SK-N-SH (cell line): ENCODE results near the gene EXD2. TPM values are rescaled to one million over a fixed set of nuclear protein-coding genes. Genes with fewer than 3 reads are reported as not detected.

Experiments
- CTCF ChIA-PET: fragments of 300-600, 350-600 bp; formaldehyde crosslinking; extraction: SDS; loops from one replicate; lab custom pipeline; 2021; lab: Yijun Ruan, JAX
- POLR2A ChIA-PET: fragments of 350-600 bp; sonication (Branson Sonifier 250); formaldehyde crosslinking; extraction: SDS; loops from one replicate; lab custom pipeline; 2020; ENCODE audit warnings: antibody characterized with exemption, inconsistent platforms; lab: Yijun Ruan, JAX
- DNase-seq: peaks from one replicate; pipeline ENCODE4 v3.0.0; 2012
- H2AFZ ChIP-seq: fragments of 200-600 bp; sonication (generic); 2 replicates; pipeline ENCODE4 v1.8.1; 2016; ENCODE audit warnings: antibody characterized with exemption, mild to moderate bottlenecking, low read depth
- H3F3A ChIP-seq: fragments of 200-600 bp; sonication (generic); replicated peaks from 2 replicates; pipeline ENCODE3; 2016; ENCODE audit warnings: antibody characterized with exemption, mild to moderate bottlenecking; ENCODE audit not compliant: insufficient read depth
- H3K27ac ChIP-seq, 2 experiments: fragments of 200-500 bp in 1 of 2; fragments of 200-600 bp in 1 of 2; sonication (Bioruptor generic) in 1 of 2; sonication (generic), shearing (Covaris generic) in 1 of 2; 2 replicates each; pipeline versions ENCODE4 v1.5.1 to v1.6.1; 2014 to 2016; ENCODE audit warnings: low read depth in 2 of 2, inconsistent platforms in 1 of 2, low read length in 1 of 2, mild to moderate bottlenecking in 1 of 2, mixed read lengths in 1 of 2
- H3K27me3 ChIP-seq: fragments of 200-600 bp; sonication (generic), shearing (Covaris generic); 2 replicates; pipeline ENCODE4 v1.6.1; 2016; ENCODE audit warnings: mixed run types; ENCODE audit not compliant: insufficient read depth
- H3K36me3 ChIP-seq, 2 experiments: fragments of 200-500 bp in 1 of 2; fragments of 200-600 bp in 1 of 2; sonication (Bioruptor generic) in 1 of 2; sonication (generic) in 1 of 2; replicated peaks in 1 of 2; 2 replicates each; pipeline versions ENCODE3 to v1.5.1; 2014 to 2016; ENCODE audit warnings: low read length in 1 of 2, mild to moderate bottlenecking in 1 of 2; ENCODE audit not compliant: insufficient read depth in 2 of 2, control insufficient read depth in 1 of 2
- H3K4me1 ChIP-seq, 2 experiments: fragments of 200-500 bp in 1 of 2; fragments of 200-600 bp in 1 of 2; sonication (Bioruptor generic) in 1 of 2; sonication (generic), shearing (Covaris generic) in 1 of 2; 2 replicates each; pipeline versions ENCODE4 v1.5.1 to v1.6.1; 2014 to 2016; ENCODE audit warnings: low read depth in 1 of 2, low read length in 1 of 2, mixed run types in 1 of 2; ENCODE audit not compliant: insufficient read depth in 2 of 2, control insufficient read depth in 1 of 2
- H3K4me2 ChIP-seq: fragments of 200-600 bp; sonication (generic), shearing (Covaris generic); 2 replicates; pipeline ENCODE4 v1.6.1; 2017; ENCODE audit warnings: mixed run types
- H3K4me3 ChIP-seq, 2 experiments: fragments of 200-500 bp in 1 of 2; fragments of 200-600 bp in 1 of 2; sonication (Bioruptor generic) in 1 of 2; sonication (generic), shearing (Covaris generic) in 1 of 2; 2 replicates each; pipeline versions ENCODE4 v1.5.1 to v1.8.1; 2014 to 2016; ENCODE audit warnings: low read depth in 2 of 2, inconsistent platforms in 1 of 2, low read length in 1 of 2, mild to moderate bottlenecking in 1 of 2, mixed read lengths in 1 of 2, moderate library complexity in 1 of 2
- H3K79me2 ChIP-seq: fragments of 200-600 bp; sonication (generic); 2 replicates; pipeline ENCODE4 v1.8.1; 2017; ENCODE audit warnings: mild to moderate bottlenecking; ENCODE audit not compliant: insufficient read depth
- H3K9ac ChIP-seq: fragments of 200-600 bp; sonication (generic); 2 replicates; pipeline ENCODE4 v1.6.1; 2017; ENCODE audit warnings: mixed run types
- H3K9me2 ChIP-seq: fragments of 200-600 bp; sonication (generic); 2 replicates; pipeline ENCODE4 v1.6.1; 2017; ENCODE audit warnings: mixed run types
- H3K9me3 ChIP-seq: fragments of 200-600 bp; sonication (generic); 2 replicates; pipeline ENCODE4 v1.6.1; 2017; ENCODE audit warnings: mixed run types, mild to moderate bottlenecking, moderate library complexity
- H4K20me1 ChIP-seq: fragments of 200-600 bp; sonication (generic); 2 replicates; pipeline ENCODE4 v1.6.1; 2017; ENCODE audit warnings: mild to moderate bottlenecking, mixed run types; ENCODE audit not compliant: insufficient read depth
- CHD2 ChIP-seq: fragments of 150-350 bp; IDR thresholded peaks from 2 replicates; pipeline ENCODE4 v1.6.1; 2018; ENCODE audit warnings: low read length; ENCODE audit not compliant: partially characterized antibody
- EP300 ChIP-seq, 2 experiments: IDR thresholded peaks; 2 replicates each; pipeline versions ENCODE4 v1.4.0 to v1.6.1; 2012; ENCODE audit warnings: borderline replicate concordance in 1 of 2, low read depth in 1 of 2, low read length in 1 of 2
- EZH2phosphoT487 ChIP-seq: fragments of 200-600 bp; sonication (generic); IDR thresholded peaks from 2 replicates; pipeline ENCODE4 v1.6.1; 2017; ENCODE audit warnings: low read depth, mixed run types, mild to moderate bottlenecking, antibody characterized with exemption, moderate library complexity, borderline replicate concordance
- FOXM1 ChIP-seq: IDR thresholded peaks from 2 replicates; pipeline ENCODE4 v1.4.0; 2012; ENCODE audit warnings: low read depth, mild to moderate bottlenecking
- IRF3 ChIP-seq: fragments of 150-350 bp; IDR thresholded peaks from 2 replicates; pipeline ENCODE4 v1.6.1; 2016; ENCODE audit warnings: mild to moderate bottlenecking, low read depth, low read length
- JUND ChIP-seq: IDR thresholded peaks from 2 replicates; pipeline ENCODE4 v1.4.0; 2012
- MEF2A ChIP-seq: IDR thresholded peaks from 2 replicates; pipeline ENCODE4 v1.4.0; 2012; ENCODE audit warnings: low read depth, borderline replicate concordance
- NFIC ChIP-seq: IDR thresholded peaks from 2 replicates; pipeline ENCODE4 v1.4.0; 2012; ENCODE audit warnings: borderline replicate concordance
- PBX3 ChIP-seq: IDR thresholded peaks from 2 replicates; pipeline ENCODE4; 2012
- POLR2AphosphoS5 ChIP-seq: IDR thresholded peaks from 2 replicates; pipeline ENCODE4 v1.6.1; 2012; ENCODE audit warnings: low read depth, low read length
- RAD21 ChIP-seq: IDR thresholded peaks from 2 replicates; pipeline ENCODE4 v1.6.1; 2012; ENCODE audit warnings: mild to moderate bottlenecking, low read length
- REST ChIP-seq: IDR thresholded peaks from 2 replicates; pipeline ENCODE4 v1.6.1; 2012; ENCODE audit warnings: mild to moderate bottlenecking, low read depth, low read length, moderate library complexity
- SIN3A ChIP-seq: IDR thresholded peaks from 2 replicates; pipeline ENCODE4 v1.6.1; 2012; ENCODE audit warnings: low read depth, mild to moderate bottlenecking, low read length, moderate library complexity, borderline replicate concordance
- SMC3 ChIP-seq: IDR thresholded peaks from 2 replicates; pipeline ENCODE4 v1.6.1; 2012; ENCODE audit warnings: low read depth, low read length, improper control_type of control experiment
- TEAD4 ChIP-seq: IDR thresholded peaks from 2 replicates; pipeline ENCODE4 v1.4.0; 2012; ENCODE audit warnings: mild to moderate bottlenecking, borderline replicate concordance; ENCODE audit not compliant: insufficient read depth
- YY1 ChIP-seq: IDR thresholded peaks from 2 replicates; pipeline ENCODE4 v1.4.0; 2012; ENCODE audit warnings: low read depth, mild to moderate bottlenecking
- WGBS: methylation state at CpG from one replicate; pipeline ENCODE4 v1.1.6; 2017; ENCODE audit warnings: low lambda C conversion rate; 5-methylcytosine and 5-hydroxymethylcytosine counted together
- polyA plus RNA-seq, 3 experiments: library from polyadenylated mRNA; depleted of rRNA; stranded (reverse); fragments of >200 nt; gene quantifications; 2 replicates each; pipeline ENCODE4 v1.2.3, GENCODE V29; 2012

EXD2 gene
- polyA plus RNA-seq, 1 of the 3 experiments (the other 2 are of a cell fraction): 15.1 TPM

- CTCF ChIA-PET: interaction anchor here (1.3 to 5.1 kb wide), 2 partner anchors 11 to 119 kb away, joined by 4 to 44 read pairs; partner anchors contain the start of gene GALNT16
Observed at GRCh38 chr14:69249603-69250002, 58.3 kb downstream of the EXD2 start.

GRCh38 chr14:69252851-69253250 lies 61.6 kb downstream of the EXD2 start:
- no peaks in the 10 kb centered on the region for H3K27me3 ChIP-seq
- WGBS: 85% methylated on average over 2 of the region's 3 CpGs
- H3K4me1 ChIP-seq: peaks cover 0 to 4% of the 10 kb centered on the region in 2 experiments; a peak in 2 of 4 replicates
- no peaks in the 10 kb centered on the region for H3K9me2 ChIP-seq
- H3K4me2 ChIP-seq: no peak overlapping the region
- no peak for DNase-seq
- ChIA-PET CTCF (interaction anchor here (0.9 to 3.3 kb wide), 6 partner anchors 10 to 322 kb away, joined by 3 to 14 read pairs (median 4); partner anchors contain the start of gene CCDC177), POLR2A (no interaction called here)
- H3K79me2 ChIP-seq: no peaks in the 10 kb centered on the region
- peaks cover 5% of the 10 kb centered on the region for H3F3A ChIP-seq
- H3K36me3 ChIP-seq: no peaks in the 10 kb centered on the region
- H3K9me3 ChIP-seq: no peaks in the 10 kb centered on the region
- no peaks in the 10 kb centered on the region for H4K20me1 ChIP-seq
- H3K4me3 ChIP-seq: no peak overlapping the region
- TF ChIP-seq IRF3 (no peak), EP300 (IDR thresholded peaks at IDR 0.05; ENCODE audit: borderline replicate concordance in 1 of 2, low read depth in 1 of 2, low read length in 1 of 2) (no peak), SMC3 (no peak), CHD2 (no peak), REST (no peak), EZH2phosphoT487 (no peak), YY1 (no peak), NFIC (no peak), PBX3 (no peak), TEAD4 (no peak), SIN3A (no peak), MEF2A (no peak), FOXM1 (no peak)
- no peak overlapping the region for H3K27ac ChIP-seq
- H2AFZ ChIP-seq: no peak overlapping the region
- H3K9ac ChIP-seq: no peak overlapping the region

More at GRCh38 chr14:69249603-69250002, 58.3 kb downstream of the EXD2 start:
- no peak overlapping the region for H3K27ac ChIP-seq
- TF ChIP-seq RAD21: no peak
- TF ChIP-seq JUND: no peak
- TF ChIP-seq SMC3: no peak
- TF ChIP-seq MEF2A: no peak
- TF ChIP-seq POLR2AphosphoS5: no peak
- no peak overlapping the region for H3K4me3 ChIP-seq
- no peaks in the 10 kb centered on the region for H4K20me1 ChIP-seq
- no peaks in the 10 kb centered on the region for H3K79me2 ChIP-seq
- H2AFZ ChIP-seq: no peak overlapping the region
- WGBS: 90% methylated on average over 5 of the region's 5 CpGs
- peaks cover 2 to 5% of the 10 kb centered on the region in 2 experiments; a peak in 3 of 4 replicates for H3K4me1 ChIP-seq
- DNase-seq: no peak
- peaks cover 11% of the 10 kb centered on the region for H3F3A ChIP-seq
- no peaks in the 10 kb centered on the region for H3K27me3 ChIP-seq
- POLR2A ChIA-PET: no interaction called here
- no peaks in the 10 kb centered on the region for H3K9me3 ChIP-seq
- no peaks in the 10 kb centered on the region for H3K36me3 ChIP-seq
- no peak overlapping the region for H3K4me2 ChIP-seq
- H3K9ac ChIP-seq: no peak overlapping the region
- H3K9me2 ChIP-seq: no peaks in the 10 kb centered on the region
